Naive thymus-derived CD4-positive, alpha-beta T cell (primary cell): ENCODE measurements around the gene CAMK2G. TPM values are rescaled to one million over a fixed set of nuclear protein-coding genes. Genes with fewer than 3 reads are reported as not detected.
A peak's percentile ranks its signal among the peaks of the same experiment; 100 is the strongest.

Experiments
- ATAC-seq: fragments of 150-1000 bp; cut with Tn5 transposase; 2 replicates; pipeline ENCODE4 v1.10.0; 2021; ENCODE audit warnings: mild to moderate bottlenecking, moderate library complexity
- CTCF ChIA-PET: fragments of 350-600 bp; sonication (Branson Sonifier 250); formaldehyde crosslinking; loops from one replicate; lab custom pipeline; 2021; ENCODE audit warnings: antibody characterized with exemption; lab: Charles Lee
- POLR2A ChIA-PET: fragments of 350-600 bp; sonication (Branson Sonifier 250); formaldehyde crosslinking; loops from one replicate; lab custom pipeline; 2021; ENCODE audit warnings: antibody characterized with exemption, inconsistent platforms; lab: Charles Lee
- DNase-seq, 9 donors: peaks; one replicate each; pipeline versions ENCODE4 v3.0.0 to v3.0.0-alpha.2; 2020 to 2022; ENCODE audit warnings: mixed read lengths in 1 of 9
- H3K27ac ChIP-seq: one replicate; pipeline ENCODE4 v1.7.0; 2013; ENCODE audit warnings: mild to moderate bottlenecking, low read depth, low read length, moderate library complexity
- H3K27me3 ChIP-seq, 2 donors: one replicate each; pipeline ENCODE4 v1.7.0; 2013; ENCODE audit warnings: low read length in 2 of 2, mild to moderate bottlenecking in 2 of 2, moderate library complexity in 2 of 2; ENCODE audit not compliant: control insufficient read depth in 2 of 2, insufficient read depth in 2 of 2
- H3K36me3 ChIP-seq, 3 experiments: 1 replicate in 2 of 3; 2 replicates in 1 of 3; pipeline ENCODE4 v1.7.0; 2013; ENCODE audit warnings: low read length in 3 of 3, mild to moderate bottlenecking in 3 of 3, moderate library complexity in 1 of 3; ENCODE audit not compliant: insufficient read depth in 3 of 3, control insufficient read depth in 2 of 3
- H3K4me1 ChIP-seq, 2 donors: one replicate each; pipeline ENCODE4 v1.7.0; 2013; ENCODE audit warnings: low read length in 2 of 2, mild to moderate bottlenecking in 2 of 2, moderate library complexity in 1 of 2; ENCODE audit not compliant: control insufficient read depth in 2 of 2, insufficient read depth in 2 of 2
- H3K4me3 ChIP-seq: 2 replicates; pipeline ENCODE4 v1.7.0; 2013; ENCODE audit warnings: mild to moderate bottlenecking, low read length
- H3K9me3 ChIP-seq, 3 experiments: 1 replicate in 2 of 3; 2 replicates in 1 of 3; pipeline ENCODE4 v1.7.0; 2013; ENCODE audit warnings: low read length in 3 of 3; ENCODE audit not compliant: control insufficient read depth in 2 of 3
- H3K27ac Mint-ChIP-seq, 9 donors: one replicate each; pipeline ENCODE4 v1.8.0; 2020 to 2022; ENCODE audit warnings: mixed read lengths in 9 of 9, mild to moderate bottlenecking in 8 of 9, moderate library complexity in 5 of 9, inconsistent platforms in 2 of 9
- H3K27me3 Mint-ChIP-seq, 5 donors: one replicate each; pipeline ENCODE4 v1.8.0; 2021 to 2022; ENCODE audit warnings: mixed read lengths in 5 of 5, mild to moderate bottlenecking in 1 of 5
- H3K36me3 Mint-ChIP-seq, 5 donors: one replicate each; pipeline ENCODE4 v1.8.0; 2020 to 2022; ENCODE audit warnings: mixed read lengths in 5 of 5, mild to moderate bottlenecking in 3 of 5, inconsistent platforms in 1 of 5
- H3K4me1 Mint-ChIP-seq, 7 donors: one replicate each; pipeline ENCODE4 v1.8.0; 2020 to 2022; ENCODE audit warnings: mixed read lengths in 7 of 7, mild to moderate bottlenecking in 3 of 7, inconsistent platforms in 1 of 7
- H3K4me3 Mint-ChIP-seq, 10 donors: one replicate each; pipeline ENCODE4 v1.8.0; 2020 to 2022; ENCODE audit warnings: mild to moderate bottlenecking in 10 of 10, mixed read lengths in 10 of 10, moderate library complexity in 6 of 10, inconsistent platforms in 2 of 10
- H3K9me3 Mint-ChIP-seq, 11 donors: one replicate each; pipeline ENCODE4 v1.8.0; 2020 to 2022; ENCODE audit warnings: mixed read lengths in 11 of 11, mild to moderate bottlenecking in 4 of 11, inconsistent platforms in 1 of 11, moderate library complexity in 1 of 11
- intact Hi-C, 2 donors: fragments of 100-400 bp; cut with micrococcal nuclease; formaldehyde crosslinking; loops; one replicate each; pipeline ENCODE4 v1.15.1; 2023
- polyA plus RNA-seq, 2 donors: library from polyadenylated mRNA; unstranded; fragments of 300-500 nt; fragmentation: Illumina TruSeq; gene quantifications; one replicate each; pipeline ENCODE4 v1.2.3, GENCODE V29; 2021
- total RNA-seq, 6 experiments: library from RNA in 5 of 6; stranded (reverse) in 5 of 6; gene quantifications; 1 replicate in 5 of 6; 2 replicates in 1 of 6; pipeline ENCODE4 v1.2.3 and lab custom pipeline; 2021 to 2026

CAMK2G gene
- total and polyA plus RNA-seq, 7 experiments from 2014 or later, result 5.6 to 70.9 (median 54.6) TPM

DNA sequence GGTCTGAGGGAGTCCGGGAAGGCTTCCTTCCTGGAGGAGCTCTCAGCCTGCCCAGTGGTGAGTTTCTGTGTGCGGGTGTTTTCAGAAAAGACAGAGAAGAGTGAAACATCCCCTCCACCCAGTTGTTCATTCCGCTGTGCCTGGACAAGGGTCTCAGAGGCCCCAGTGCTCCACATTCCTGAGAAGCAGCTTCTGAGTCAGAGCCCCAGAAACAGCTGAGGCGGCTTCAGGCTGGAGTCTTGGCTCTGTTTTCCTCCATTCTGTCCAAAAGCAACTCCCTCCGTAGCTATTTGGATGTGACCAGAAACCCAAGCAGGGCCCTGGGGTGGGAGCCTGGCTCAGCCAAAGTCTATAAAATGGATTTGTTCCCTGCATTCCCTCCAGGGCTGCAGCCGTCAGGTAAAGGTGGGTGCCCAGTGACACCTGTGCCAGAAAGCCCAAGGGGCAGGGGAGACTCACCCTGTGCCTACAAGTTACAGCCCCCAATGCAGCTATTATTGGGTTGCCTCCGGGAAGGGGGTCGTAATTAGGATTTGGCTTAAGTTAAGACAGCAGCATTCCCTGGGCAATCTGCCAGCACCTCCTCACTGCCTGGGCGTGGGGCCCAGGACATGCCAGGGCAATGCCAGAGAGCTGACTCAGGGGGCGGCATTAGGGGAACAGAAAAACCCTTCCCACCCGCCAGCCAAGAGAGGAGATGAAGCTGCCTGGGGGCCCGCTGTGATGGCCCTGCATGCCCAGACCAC is 13.1 kb upstream of the CAMK2G start:
- no peaks in the 10 kb centered on the region for H3K9me3 ChIP-seq
- H3K9me3 Mint-ChIP-seq, result no peaks in the 10 kb centered on the region
- no peak overlapping the region for H3K27ac ChIP-seq
- peaks cover 0 to 21% (median 0%) of the 10 kb centered on the region in 7 donors for H3K4me1 Mint-ChIP-seq
- no peak overlapping the region for H3K4me3 Mint-ChIP-seq
- H3K27ac Mint-ChIP-seq, result no peak overlapping the region
- intact Hi-C loops, result loop anchor here in 1 of 2 donors (2.0 kb wide), 1 partner anchor 111 kb away; the partner anchor contains the start of gene VCL
- no peaks in the 10 kb centered on the region for H3K36me3 Mint-ChIP-seq
- no peaks in the 10 kb centered on the region for H3K4me1 ChIP-seq
- ChIA-PET POLR2A (interaction anchor here (1.5 kb wide), 1 partner anchor 53 kb away, joined by 7 read pairs; no protein-coding TSS in a partner anchor), CTCF (interaction anchor here (0.7 to 13.0 kb wide), 14 partner anchors 8 to 194 kb away, joined by 3 to 301 read pairs (median 11); no protein-coding TSS in a partner anchor)
- DNase-seq (no peak), ATAC-seq (no peak)
- peaks cover 0 to under 1% (median 0%) of the 10 kb centered on the region in 5 donors for H3K27me3 Mint-ChIP-seq
- H3K27me3 ChIP-seq, result no peaks in the 10 kb centered on the region
- H3K36me3 ChIP-seq, result no peaks in the 10 kb centered on the region
- no peak overlapping the region for H3K4me3 ChIP-seq

GRCh38 chr10:73886661-73887293 is 12.4 kb upstream of the CAMK2G start:
- ATAC-seq (no peak), DNase-seq (no peak)
- Mint-ChIP-seq H3K9me3 (no peaks in the 10 kb centered on the region), H3K4me1 (peaks cover 0 to 21% (median 0%) of the 10 kb centered on the region in 7 donors), H3K4me3 (no peak overlapping the region), H3K27me3 (no peaks in the 10 kb centered on the region), H3K27ac (no peak overlapping the region), H3K36me3 (no peaks in the 10 kb centered on the region)
- Histone ChIP-seq H3K27me3 (no peaks in the 10 kb centered on the region), H3K27ac (no peak overlapping the region), H3K4me3 (no peak overlapping the region), H3K4me1 (no peaks in the 10 kb centered on the region), H3K9me3 (no peaks in the 10 kb centered on the region), H3K36me3 (no peaks in the 10 kb centered on the region)
- intact Hi-C loops, result loop anchor here (1.0 to 2.0 kb wide), 9 partner anchors 36 to 348 kb away; partner anchors contain the start of gene VCL (in 1 of the 2)
- CTCF ChIA-PET, result interaction anchor here (0.5 to 13.0 kb wide), 35 partner anchors 8 to 220 kb away, joined by 3 to 301 read pairs (median 4); no protein-coding TSS in a partner anchor
- POLR2A ChIA-PET, result interaction anchor here (0.6 to 1.5 kb wide), 3 partner anchors 54 to 148 kb away, joined by 3 to 7 read pairs (median 3); no protein-coding TSS in a partner anchor

- H3K4me3 Mint-ChIP-seq, result no peak overlapping the region
- DNase-seq (peak; percentile 44 to 74 (median 69)), ATAC-seq (peak; percentile 93)
- intact Hi-C loops, result loop anchor here (1.0 to 2.0 kb wide), 9 partner anchors 36 to 348 kb away; partner anchors contain the start of gene VCL (in 1 of the 2)
- Histone ChIP-seq H3K4me1 (no peaks in the 10 kb centered on the region), H3K27ac (no peak overlapping the region), H3K36me3 (no peaks in the 10 kb centered on the region), H3K4me3 (no peak overlapping the region), H3K27me3 (no peaks in the 10 kb centered on the region), H3K9me3 (no peaks in the 10 kb centered on the region)
- no peaks in the 10 kb centered on the region for H3K36me3 Mint-ChIP-seq
- POLR2A ChIA-PET, result interaction anchor here (0.6 to 1.5 kb wide), 3 partner anchors 55 to 149 kb away, joined by 3 to 7 read pairs (median 3); no protein-coding TSS in a partner anchor
- H3K4me1 Mint-ChIP-seq, result peaks cover 0 to 21% (median 0%) of the 10 kb centered on the region in 7 donors
- no peaks in the 10 kb centered on the region for H3K9me3 Mint-ChIP-seq
- CTCF ChIA-PET, result interaction anchor here (0.5 to 13.0 kb wide), 37 partner anchors 8 to 1263 kb away, joined by 3 to 301 read pairs (median 4); no protein-coding TSS in a partner anchor
- peak overlapping the region in 3 of 9 donors; percentile 39 to 60 (median 41) for H3K27ac Mint-ChIP-seq
- H3K27me3 Mint-ChIP-seq, result peaks cover 0 to 2% (median 0%) of the 10 kb centered on the region in 5 donors
Observed at GRCh38 chr10:73886085-73886529, 11.8 kb upstream of the CAMK2G start.

DNA sequence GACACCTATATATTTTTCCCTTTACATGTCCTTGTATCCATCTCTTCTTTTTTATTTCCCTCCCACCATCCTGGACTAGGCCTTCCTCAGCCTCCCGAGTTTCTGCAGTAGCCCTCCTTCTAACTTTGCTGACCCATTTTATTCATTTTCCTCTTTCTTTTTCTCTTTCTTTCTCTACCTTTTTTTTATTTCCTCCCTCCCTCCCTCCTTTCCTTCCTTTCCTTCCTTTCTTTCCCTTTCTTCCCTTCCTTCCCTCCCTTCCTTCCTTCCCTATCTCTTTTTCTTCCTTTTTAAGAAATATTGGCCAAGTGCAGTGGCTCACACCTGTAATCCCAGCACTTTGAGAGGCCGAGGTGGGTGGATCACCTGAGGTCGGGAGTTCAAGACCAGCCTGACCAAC is 9.7 kb upstream of the CAMK2G start:
- Mint-ChIP-seq H3K36me3 (no peaks in the 10 kb centered on the region), H3K27ac (no peak overlapping the region), H3K4me3 (no peak overlapping the region), H3K9me3 (no peaks in the 10 kb centered on the region), H3K27me3 (peaks cover 0 to 2% (median 0%) of the 10 kb centered on the region in 5 donors), H3K4me1 (peaks cover 10 to 28% (median 12%) of the 10 kb centered on the region in 7 donors)
- ChIA-PET CTCF (interaction anchor here (1.0 to 13.0 kb wide), 4 partner anchors 35 to 80 kb away, joined by 3 to 301 read pairs (median 146); no protein-coding TSS in a partner anchor), POLR2A (interaction anchor here (0.6 to 13.8 kb wide), 2 partner anchors 28 to 110 kb away, joined by 3 to 327 read pairs; no protein-coding TSS in a partner anchor)
- no peak overlapping the region for H3K4me3 ChIP-seq
- intact Hi-C loops, result no loop called here
- DNase-seq (no peak), ATAC-seq (no peak)
- no peaks in the 10 kb centered on the region for H3K27me3 ChIP-seq
- no peaks in the 10 kb centered on the region for H3K36me3 ChIP-seq
- no peaks in the 10 kb centered on the region for H3K9me3 ChIP-seq
- H3K4me1 ChIP-seq, result peaks cover 8 to 11% of the 10 kb centered on the region in 2 donors
- H3K27ac ChIP-seq, result no peak overlapping the region

- ATAC-seq (no peak), DNase-seq (no peak)
- H3K27ac ChIP-seq, result no peak overlapping the region
- peaks cover 8 to 12% of the 10 kb centered on the region in 2 donors for H3K4me1 ChIP-seq
- Mint-ChIP-seq H3K27me3 (peaks cover 0 to 4% (median 0%) of the 10 kb centered on the region in 5 donors), H3K27ac (peak overlapping the region in 1 of 9 donors; percentile 14), H3K4me1 (peaks cover 11 to 35% (median 31%) of the 10 kb centered on the region in 7 donors), H3K36me3 (no peaks in the 10 kb centered on the region), H3K4me3 (no peak overlapping the region), H3K9me3 (no peaks in the 10 kb centered on the region)
- no peak overlapping the region for H3K4me3 ChIP-seq
- no peaks in the 10 kb centered on the region for H3K36me3 ChIP-seq
- intact Hi-C loops, result no loop called here
- H3K27me3 ChIP-seq, result no peaks in the 10 kb centered on the region
- ChIA-PET CTCF (interaction anchor here (0.7 to 13.0 kb wide), 6 partner anchors 9 to 77 kb away, joined by 4 to 301 read pairs (median 30); no protein-coding TSS in a partner anchor), POLR2A (interaction anchor here (0.6 to 13.8 kb wide), 2 partner anchors 26 to 173 kb away, joined by 3 to 327 read pairs; no protein-coding TSS in a partner anchor)
- no peaks in the 10 kb centered on the region for H3K9me3 ChIP-seq
Observed at GRCh38 chr10:73881221-73881919, 7.0 kb upstream of the CAMK2G start.
